Measurements from ENCODE around the gene DLG2.

DLG2 gene

GRCh38 chr11:83666149-83666548 lies 1961.0 kb downstream of the DLG2 start:
- no peak for FAIRE-seq
- no peak for DNase-seq (ENCODE audit: low spot score)

GRCh38 chr11:83663988-83664387 lies 1963.2 kb downstream of the DLG2 start:
- FAIRE-seq: no peak
- no peak for DNase-seq (ENCODE audit: low spot score)

- DNase-seq (ENCODE audit: low spot score) (no peak), FAIRE-seq (no peak)
These were observed 1963.7 kb downstream of the DLG2 start for GRCh38 chr11:83663446-83663845.

GRCh38 chr11:83662494-83662893 lies 1964.7 kb downstream of the DLG2 start:
- FAIRE-seq: no peak

GRCh38 chr11:83661491-83662350 lies 1965.4 kb downstream of the DLG2 start:
- no peak for DNase-seq (ENCODE audit: low spot score)
- FAIRE-seq: no peak

More at GRCh38 chr11:83662494-83662893, 1964.7 kb downstream of the DLG2 start:
- DNase-seq (ENCODE audit: low spot score): no peak

GRCh38 chr11:83659466-83659865 lies 1967.7 kb downstream of the DLG2 start:
- DNase-seq (ENCODE audit: low spot score) (no peak), FAIRE-seq (no peak)

- FAIRE-seq: no peak
- DNase-seq (ENCODE audit: low spot score): peak; percentile 4
These were observed 1970.3 kb downstream of the DLG2 start for GRCh38 chr11:83656796-83657330.

GRCh38 chr11:83655976-83656375 lies 1971.2 kb downstream of the DLG2 start:
- no peak for DNase-seq (ENCODE audit: low spot score)
- FAIRE-seq: no peak

GRCh38 chr11:83649528-83649855 lies 1977.7 kb downstream of the DLG2 start:
- FAIRE-seq (no peak), DNase-seq (ENCODE audit: low spot score) (no peak)

GRCh38 chr11:83648610-83649527 lies 1978.3 kb downstream of the DLG2 start:
- FAIRE-seq: no peak
- DNase-seq (ENCODE audit: low spot score): no peak

GRCh38 chr11:83645561-83645960 lies 1981.6 kb downstream of the DLG2 start:
- DNase-seq (ENCODE audit: low spot score) (no peak), FAIRE-seq (no peak)

- DNase-seq (ENCODE audit: low spot score) (no peak), FAIRE-seq (no peak)
These were observed 1984.0 kb downstream of the DLG2 start for GRCh38 chr11:83643115-83643514.

GRCh38 chr11:83642500-83642899 lies 1984.6 kb downstream of the DLG2 start:
- FAIRE-seq: no peak

GRCh38 chr11:83641511-83641910 lies 1985.6 kb downstream of the DLG2 start:
- FAIRE-seq: no peak

More at GRCh38 chr11:83642500-83642899, 1984.6 kb downstream of the DLG2 start:
- DNase-seq (ENCODE audit: low spot score): no peak

GRCh38 chr11:83639995-83640758 lies 1987.0 kb downstream of the DLG2 start:
- FAIRE-seq: no peak
- DNase-seq (ENCODE audit: low spot score): no peak

More at GRCh38 chr11:83641511-83641910, 1985.6 kb downstream of the DLG2 start:
- DNase-seq (ENCODE audit: low spot score): no peak

GRCh38 chr11:83635166-83635565 lies 1992.0 kb downstream of the DLG2 start:
- DNase-seq (ENCODE audit: low spot score) (no peak), FAIRE-seq (no peak)

- FAIRE-seq (no peak), DNase-seq (ENCODE audit: low spot score) (no peak)
These were observed 1996.9 kb downstream of the DLG2 start for GRCh38 chr11:83630211-83630610.

GRCh38 chr11:83629775-83630174 lies 1997.4 kb downstream of the DLG2 start:
- FAIRE-seq (no peak), DNase-seq (ENCODE audit: low spot score) (no peak)

- DNase-seq (ENCODE audit: low spot score) (no peak), FAIRE-seq (no peak)
These were observed 1998.4 kb downstream of the DLG2 start for GRCh38 chr11:83628622-83629355.

- FAIRE-seq: no peak
- DNase-seq (ENCODE audit: low spot score): no peak
These were observed 2001.8 kb downstream of the DLG2 start for GRCh38 chr11:83625336-83625735.
